Activated gamma-delta T cell (primary cell): ENCODE measurements around the gene SLC35B1.
"Not testable (repeated sequence)": the region's sequence is repeated elsewhere in the genome, so short reads cannot be mapped to it uniquely, and the experiment has no call there.

ENCODE experiments used
- DNase-seq: peaks from one replicate; lab custom pipeline; 2025; lab: John Stamatoyannopoulos, UW

Gene SLC35B1

DNA sequence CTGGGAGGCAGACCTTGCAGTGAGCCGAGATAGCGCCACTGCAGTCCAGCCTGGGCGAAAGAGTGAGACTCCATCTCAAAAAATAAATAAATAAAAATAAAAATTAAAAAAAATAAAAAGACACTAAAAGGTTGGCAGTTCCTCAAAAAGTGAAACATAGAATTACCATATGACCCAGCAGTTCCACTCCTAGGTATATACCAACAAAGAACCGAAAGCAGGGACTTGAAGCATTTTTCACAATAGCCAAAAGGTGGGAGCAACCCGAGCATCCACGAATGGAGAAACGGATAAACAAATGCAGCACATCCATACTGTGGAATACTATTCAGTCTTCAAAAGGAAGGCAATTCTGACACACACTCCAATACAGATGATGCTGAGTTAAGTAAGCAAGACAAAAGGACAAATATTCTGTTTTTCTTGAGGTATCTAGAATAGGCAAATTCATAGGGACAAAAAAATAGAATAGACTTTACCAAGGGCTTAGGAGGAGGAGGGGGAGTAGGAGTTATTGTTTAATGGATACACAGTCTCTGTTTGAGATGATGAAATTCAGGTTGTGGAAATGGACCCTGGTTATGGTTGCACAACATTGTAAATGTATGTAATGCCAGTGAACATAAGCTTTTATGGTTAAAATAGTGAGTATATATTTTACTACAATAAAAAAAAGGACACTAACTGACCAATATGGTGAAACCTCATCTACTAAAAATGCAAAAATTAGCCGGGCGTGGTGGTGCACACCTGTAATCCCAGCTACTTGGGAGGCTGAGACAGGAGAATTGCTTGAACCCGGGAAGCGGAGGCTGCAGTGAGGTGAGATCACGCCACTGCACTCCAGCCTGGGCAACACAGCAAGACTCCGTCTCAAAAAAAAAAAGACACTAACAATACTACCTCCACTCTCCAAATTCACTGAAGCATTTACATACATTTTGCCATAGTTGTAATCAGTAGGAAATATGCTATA lies 27.0 kb upstream of the SLC35B1 start:
- DNase-seq = no peak

DNA sequence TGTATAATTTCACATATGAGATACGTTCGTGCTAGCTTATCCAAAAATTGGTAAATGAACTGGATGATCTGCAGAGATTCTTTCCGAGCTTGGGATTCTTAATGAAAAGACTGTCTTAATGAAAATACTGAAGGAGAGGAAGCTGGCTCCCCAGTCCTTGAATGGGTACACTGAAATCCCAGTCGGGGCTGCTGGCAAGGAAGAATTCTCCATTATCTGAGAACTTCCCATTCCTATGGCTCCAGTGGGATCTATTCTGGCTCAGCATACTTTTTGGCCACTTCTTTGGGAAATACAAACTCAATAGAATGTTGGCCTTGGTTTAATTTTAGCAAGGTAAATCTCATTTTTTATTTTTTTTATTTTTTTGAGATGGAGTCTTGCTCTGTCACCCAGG lies 23.7 kb upstream of the SLC35B1 start:
- DNase-seq = no peak

DNA sequence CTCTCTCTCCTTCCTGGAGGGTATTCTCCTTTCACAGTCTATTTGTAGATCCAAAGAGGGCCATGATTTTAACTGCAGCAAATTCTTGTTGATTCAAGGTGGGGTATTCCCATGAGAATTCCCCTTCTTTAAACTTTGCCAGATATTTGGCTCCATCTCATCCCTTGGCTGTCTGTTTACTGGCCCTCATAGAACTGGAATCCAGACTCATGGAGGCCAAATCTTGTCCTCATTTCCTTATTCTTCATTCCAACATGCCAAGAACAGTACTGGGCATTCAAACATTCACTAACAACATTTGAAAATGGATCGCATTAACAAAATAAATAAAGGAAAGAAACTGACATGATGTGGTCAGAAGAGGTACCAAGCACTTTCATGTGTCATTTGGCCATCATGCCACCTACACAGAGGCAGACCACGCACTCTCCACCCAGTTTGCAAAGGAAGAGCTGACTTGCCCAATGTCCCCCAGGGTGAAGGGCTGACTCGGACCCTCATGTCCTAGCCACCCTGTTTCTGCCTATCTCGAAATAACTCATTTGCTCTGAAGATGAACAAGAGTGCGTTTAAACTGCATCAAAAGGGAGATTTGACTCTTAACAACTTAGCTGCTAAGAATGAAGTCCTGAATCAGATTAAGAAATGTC lies 23.1 kb upstream of the SLC35B1 start:
- DNase-seq = no peak

DNA sequence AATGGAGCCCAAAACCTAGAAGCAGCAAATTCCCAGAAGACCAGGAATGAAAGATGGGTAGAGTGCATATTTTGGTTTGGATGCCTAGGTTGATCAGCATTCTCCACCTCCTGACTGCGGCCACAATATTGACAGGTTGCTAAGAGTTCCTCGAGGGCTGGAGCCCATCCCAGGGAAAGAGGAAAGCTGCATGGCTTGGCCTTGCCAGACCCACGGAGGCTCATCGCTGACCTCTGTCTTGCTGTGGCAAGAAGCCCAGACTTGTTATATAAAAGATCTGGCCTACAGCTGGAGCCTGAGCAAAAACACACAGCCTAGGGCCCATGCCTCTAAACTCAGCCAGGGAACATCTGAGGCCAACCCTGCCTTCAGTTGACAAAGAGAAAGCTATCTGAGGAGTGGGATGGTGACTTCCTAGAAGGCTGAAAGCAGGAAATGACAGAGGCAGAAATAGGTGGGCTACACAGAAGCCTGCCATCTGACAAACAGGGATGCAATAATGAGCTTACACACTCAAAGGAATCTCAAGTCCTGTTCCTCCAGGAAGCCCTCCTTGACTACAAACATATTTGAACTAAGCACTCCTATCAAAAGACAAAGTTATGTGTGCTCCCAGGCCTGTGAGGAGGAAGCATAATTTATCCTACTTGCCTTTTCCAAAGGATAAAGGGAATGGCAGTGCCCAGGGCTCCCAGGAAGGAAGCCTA lies 22.5 kb upstream of the SLC35B1 start:
- no peak for DNase-seq

DNA sequence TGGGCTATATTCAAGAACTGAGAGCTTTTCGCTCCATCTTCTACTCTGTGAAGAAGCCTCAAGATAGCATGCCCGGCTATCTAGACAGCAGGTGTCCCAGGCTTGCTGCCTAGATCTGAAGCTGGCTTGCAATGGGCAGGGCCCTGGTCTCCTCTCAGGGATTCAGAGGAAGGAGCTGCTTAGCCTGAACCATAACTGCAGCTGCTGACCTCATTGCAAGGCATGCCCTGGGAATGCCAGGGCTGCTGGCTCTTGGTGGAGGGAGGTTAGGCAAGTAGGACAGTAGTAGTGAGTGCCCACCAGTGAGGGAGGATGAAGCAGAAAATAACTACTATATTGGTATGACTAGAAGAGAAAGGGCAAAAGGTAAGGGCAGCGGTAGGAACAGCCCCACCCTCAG lies 21.3 kb upstream of the SLC35B1 start:
- no peak for DNase-seq

DNA sequence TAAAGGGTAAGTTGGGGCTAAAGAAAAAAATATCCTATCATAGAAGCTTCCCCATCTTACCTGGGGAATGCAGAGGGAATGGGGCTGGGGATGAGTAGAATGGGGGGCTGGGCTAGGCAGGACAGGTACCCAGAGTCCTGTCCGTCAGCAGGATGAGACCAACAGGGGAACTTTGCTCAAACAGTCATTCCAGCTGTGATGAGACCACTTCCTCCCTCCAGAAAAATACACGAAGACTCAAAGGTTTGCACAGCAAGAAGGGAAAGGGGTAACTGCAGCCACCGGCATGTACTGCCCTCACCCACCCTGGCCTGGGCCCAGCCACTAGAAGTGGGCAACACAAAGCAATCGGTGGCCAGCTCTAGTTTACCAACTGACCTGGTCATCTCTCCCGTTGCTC lies 20.7 kb upstream of the SLC35B1 start:
- DNase-seq = no peak

DNA sequence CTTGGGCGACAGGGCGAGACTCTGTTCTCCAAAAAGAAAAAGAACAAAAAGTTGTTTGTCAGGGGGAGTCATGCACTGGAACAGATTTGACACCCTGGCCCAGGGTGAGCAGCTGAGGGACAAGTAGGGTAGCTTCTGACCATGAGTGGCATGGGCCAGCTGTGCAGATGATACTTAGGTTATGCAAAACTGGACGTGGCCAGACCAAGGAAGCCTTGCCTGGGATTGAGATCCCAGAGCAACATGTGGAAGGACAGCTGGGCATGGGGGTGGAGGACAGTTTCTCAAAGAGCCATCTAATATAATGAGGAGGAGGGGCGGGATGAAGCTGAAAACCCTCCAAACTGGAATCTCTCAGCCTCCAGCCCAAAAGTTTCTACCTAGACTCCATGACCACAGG lies 19.6 kb upstream of the SLC35B1 start:
- DNase-seq = no peak

DNA sequence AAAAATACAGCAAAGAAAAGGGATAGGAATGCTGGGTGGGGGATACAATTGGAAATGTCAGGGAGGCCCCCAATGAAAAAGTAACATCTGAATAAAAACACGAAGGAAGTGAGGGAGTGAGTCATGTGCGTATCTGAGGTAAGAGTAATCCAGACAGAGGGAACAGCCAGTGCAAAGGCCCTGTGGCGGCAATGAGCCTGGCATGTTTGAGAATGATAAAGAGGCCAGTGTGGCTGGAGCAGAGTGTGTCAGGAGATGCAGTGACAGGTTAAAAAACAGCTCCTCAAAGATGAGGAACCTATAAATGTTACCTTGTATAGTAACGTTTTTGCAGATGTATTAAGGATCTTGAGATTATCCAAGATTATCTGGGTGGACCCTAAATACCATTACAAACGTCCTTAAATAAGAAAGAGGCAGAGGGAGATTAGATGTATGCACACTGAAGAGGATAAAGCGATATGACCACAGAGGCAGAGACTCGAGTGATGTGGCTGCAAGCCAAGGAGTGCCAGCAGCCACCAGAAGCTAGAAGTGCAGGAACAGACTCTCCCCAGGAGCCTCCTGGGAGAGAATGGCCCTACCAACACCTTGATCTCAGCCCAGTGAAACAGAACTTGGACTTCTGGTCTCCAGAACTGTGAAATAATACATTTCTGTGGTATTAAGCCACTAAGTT lies 17.8 kb upstream of the SLC35B1 start:
- no peak for DNase-seq

DNA sequence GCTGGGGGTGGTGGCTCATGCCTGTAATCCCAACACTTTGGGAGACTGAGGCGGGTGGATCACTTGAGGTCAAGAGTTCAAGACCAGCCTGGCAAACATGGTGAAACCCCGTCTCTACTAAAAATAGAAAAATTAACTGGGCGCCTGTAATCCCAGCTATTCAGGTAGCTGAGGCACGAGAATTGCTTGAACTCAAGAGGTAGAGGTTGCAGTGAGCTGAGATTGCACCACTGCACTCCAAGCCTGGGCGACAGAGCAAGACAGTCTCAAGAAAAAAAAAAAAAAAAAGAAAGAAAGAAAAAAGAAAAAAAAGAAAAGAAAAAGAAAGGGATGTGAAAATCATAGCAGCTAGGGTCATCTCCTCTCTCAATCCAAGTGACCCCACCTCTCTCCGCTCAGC lies 16.8 kb upstream of the SLC35B1 start:
- DNase-seq = not testable (repeated sequence)

DNA sequence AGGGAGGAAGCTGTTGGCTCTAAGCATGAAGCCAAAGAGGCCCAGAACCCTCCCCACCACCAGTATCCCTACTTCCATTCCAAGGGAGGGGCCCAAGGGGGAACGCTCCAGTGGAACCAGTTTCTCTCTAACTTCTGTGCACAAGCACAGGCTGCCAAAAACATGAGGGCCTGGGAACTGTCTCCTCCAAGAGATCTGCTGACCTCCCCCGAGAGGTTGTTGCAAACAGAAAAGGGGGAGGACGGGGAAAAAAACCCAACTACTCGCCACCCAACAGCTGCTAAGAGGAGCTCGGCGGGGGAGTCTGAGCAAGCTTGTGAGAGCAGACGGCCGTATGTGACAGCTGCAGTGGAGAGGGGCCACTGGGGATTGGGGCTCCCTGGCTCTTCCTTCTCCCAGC lies 15.7 kb upstream of the SLC35B1 start:
- no peak for DNase-seq

DNA sequence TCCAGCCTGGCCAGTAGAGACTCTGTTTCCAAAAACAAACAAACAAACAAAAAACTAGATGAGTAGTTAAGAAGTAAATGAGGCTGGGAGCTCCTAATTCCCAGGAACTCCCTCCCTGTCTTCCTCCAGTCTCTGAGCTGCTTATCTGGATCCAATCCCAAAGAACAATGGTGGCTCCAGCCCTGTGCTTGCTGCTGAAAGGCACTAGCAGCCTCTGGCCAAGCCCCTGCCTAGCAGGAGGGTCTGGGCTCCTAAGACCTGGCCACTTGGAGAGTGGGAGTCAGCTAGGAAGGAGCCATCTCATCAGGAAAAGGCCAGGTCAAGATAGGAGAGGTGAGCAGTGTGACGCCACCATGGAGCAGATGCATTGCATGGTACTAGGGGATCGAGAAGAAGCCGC lies 14.3 kb upstream of the SLC35B1 start:
- no peak for DNase-seq

DNA sequence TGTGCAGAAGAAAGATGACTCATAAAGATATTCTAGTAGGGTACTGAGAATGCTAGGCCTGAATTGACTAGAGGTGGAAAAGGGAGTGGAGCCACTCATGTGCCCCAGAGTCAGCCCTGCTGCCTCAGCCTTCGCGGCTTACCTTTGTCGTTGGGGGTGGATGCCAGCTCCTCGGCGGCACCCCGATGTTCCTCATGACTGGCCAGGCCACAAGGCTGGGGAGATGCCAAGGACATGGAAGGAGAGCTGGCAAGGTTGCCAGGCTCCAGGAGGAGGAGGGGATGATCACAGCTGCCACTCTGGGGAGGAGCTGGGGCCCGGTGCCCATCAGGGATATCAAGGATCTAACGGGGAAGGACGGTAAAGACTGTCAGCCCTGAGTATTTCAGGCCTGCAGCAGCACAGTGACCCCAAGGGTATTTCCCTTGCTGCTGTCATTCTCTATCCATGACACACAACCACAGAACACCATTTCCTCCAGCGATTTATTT lies 9.7 kb upstream of the SLC35B1 start:
- no peak for DNase-seq

DNA sequence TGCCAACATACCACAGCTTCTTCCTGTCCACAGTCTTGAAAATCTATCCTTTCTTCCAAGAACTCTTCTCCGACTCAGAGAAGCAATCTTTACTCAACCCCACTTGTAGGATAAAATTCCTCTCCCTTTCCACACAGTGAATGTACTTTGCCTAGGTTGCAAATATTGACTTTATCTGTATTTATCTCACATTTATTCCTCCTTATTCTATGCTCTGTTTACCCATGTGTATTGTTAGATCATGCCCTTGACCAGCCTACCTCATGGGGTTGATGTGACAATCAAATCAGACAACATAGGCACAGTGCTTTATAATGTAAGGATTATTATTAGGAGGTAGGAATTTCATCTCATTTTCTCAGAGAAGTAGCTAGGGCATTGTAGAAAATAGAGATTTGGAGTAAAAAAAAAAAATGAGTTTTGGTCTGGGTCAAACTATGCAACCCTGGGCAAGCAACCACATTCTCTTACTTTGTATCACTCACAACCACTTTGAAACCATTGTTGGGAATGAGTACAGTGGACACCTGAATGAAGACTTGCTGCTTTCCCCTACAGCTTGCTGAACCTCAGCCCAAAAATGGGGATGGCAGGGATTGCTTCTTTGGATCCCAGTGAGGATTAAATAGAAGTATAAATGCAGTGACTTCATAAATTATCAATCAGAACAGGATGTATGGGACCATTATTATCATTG lies 9.1 kb upstream of the SLC35B1 start:
- DNase-seq = no peak

DNA sequence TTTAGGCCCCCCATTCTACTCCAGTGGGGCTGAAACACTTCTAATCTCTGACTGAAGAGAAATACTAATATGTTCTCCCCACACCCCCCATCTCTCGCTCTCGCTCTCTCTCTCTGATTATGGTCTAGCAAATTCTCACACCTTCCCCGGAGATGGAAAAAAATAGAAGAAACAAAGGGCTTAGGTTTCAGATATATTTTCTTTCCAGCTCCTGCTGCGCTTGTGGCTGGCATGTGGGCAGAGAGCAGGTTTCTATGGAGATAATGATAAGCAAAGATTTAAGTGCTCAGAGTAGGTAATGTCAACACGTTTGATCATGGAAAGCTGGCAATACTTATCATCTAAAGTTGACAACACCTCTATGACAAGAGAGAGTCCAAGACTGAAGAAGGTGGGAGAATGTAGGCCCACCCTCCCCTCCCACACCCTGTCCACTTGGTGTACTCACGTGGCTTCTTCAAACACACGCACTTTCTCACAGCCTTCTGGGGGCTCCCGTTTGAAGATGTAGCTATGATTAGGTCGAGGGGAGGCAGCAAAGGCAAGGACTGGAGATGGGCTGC lies 8.0 kb upstream of the SLC35B1 start:
- no peak for DNase-seq

DNA sequence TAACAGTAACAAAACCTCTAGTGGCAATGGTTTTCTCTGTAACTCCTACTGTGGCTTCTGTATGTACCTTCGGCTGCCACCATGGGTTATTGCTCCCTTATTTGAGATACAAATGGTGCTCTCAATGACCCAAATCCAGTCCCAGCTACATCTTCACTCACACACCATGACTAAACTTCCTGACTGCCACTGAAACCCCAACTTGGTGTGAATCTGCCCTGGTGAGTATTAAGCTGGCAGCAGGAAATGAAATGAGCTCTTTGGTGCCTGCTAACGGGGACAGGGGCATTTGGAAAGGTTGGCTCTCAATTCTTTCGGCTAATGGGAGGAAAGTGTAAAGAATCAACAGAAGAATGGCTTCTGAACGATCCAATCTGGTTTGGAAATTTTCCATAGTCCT lies 7.5 kb upstream of the SLC35B1 start:
- DNase-seq = no peak

DNA sequence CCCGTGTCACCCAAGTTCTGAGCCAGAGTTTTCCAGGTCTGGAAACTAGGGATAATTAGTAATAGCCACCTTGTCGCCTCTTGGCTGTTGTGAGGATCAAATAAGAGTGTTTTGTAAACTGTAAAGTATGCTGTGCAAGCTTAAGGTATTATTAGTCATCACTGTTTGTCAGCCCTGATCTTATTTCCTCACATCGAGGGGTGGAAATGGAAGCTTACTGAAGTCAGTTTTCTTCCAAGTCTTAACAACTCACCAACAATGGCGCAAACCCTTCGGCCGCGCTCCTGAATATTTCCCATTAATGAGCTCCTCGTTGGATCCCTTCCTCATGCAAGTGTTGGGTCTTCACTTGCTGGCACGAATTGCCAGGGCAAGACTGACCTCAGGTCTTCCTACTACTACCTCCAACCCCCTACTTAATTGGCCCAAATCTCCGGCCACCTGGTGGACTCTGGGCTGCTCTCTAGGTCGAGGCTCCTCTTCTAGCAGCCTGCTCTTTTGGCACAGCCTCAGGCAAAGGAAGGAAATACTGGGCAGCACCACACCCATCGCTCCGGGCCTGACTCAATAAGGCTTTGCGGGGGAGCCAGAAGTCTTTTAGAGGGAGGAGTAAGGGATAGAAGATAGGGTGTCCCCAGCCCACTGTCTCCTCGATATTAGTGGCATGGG lies 885 bp upstream of the SLC35B1 start:
- DNase-seq = no peak

DNA sequence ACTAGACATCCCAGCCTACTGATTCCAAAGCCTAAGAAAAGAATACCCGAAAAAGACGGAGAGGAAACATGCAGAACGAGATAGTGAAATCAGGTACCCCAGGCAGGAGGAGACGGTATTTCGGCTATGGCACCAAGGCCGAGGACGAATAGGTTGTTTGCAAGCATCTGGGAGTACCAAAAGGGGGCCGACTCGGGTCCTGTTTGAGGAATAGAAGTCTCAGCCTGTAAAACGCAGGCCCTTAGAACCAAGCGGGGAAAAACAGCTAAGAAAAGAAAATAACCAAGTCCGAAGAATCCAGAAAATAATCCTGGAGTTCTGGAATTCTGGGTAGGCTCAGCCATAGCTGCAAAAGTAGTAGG lies 537 bp downstream of the SLC35B1 start:
- no peak for DNase-seq

DNA sequence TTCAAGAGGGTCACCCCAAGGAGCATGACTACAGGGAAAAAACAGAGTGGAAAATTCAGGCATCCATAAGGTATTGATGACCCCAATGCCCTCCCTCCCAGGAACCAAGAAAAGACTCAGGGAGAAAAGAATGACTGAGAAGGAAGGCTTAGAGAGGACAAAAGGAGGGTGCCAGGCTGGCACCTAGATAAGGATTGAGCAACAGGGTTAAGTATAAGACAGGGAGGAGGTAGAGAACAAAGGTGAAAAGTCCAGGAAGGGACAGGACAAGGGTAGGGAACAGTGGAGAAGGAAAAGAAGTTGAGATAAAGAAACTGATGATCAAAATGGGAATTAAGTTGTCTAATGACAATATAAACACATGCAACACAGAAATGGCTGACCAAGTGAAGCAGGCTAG lies 2.5 kb downstream of the SLC35B1 start:
- no peak for DNase-seq

DNA sequence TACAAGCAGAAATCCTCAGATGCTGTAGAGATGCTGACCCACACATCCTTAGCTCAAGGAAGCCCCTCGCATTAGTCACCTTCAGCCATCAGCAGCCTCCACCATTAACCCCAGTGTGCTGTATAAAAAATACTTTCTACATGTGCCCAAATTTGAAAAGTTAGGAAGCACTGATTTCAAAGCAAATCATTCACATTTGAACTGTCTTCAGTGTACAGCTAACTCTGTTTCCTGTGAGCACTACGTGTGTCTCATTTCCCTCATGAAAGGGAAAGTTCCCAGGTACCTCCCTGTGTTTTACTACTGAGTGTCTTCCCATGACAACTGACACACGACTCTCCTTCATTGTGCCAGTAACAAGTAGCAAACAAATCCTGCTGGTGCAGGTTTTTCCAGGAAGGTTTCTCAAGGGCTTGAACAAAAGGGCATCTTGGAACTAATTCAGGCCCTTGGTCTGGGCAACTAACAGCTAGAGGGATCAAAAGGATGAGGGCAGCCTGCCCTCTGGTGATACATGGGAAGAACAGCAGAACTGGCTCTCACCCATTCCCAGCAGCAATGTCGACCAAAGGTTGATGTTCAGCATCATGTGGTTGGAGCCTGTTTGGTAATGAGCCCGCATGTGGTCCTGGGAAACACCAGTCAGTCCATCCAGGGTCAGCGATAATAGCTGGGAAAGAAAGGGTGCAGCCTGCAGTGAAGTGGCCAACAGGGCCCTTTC lies 4.0 kb downstream of the SLC35B1 start:
- DNase-seq = no peak

DNA sequence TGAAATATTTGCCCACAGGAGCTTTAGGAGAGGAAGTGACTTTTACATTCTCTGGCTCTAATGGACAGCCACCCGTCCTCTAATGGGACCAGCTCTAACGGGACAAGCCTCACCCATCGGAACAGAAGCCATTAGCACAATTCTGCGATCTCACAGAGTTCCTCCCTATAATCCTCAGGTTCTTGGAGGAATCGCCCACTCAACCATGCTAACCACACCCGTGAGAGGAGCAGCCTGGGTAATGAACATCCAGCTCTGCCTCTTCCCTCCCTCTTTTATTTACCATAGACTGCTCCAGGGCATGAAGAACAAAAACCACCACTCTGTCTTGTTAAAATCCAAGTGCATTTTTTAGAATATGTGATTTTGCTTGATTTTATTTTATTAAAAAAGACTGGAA lies 6.8 kb downstream of the SLC35B1 start:
- no peak for DNase-seq
